Panc1 (cell line): ENCODE measurements around the gene PPP1R9B. TPM values are rescaled to one million over a fixed set of nuclear protein-coding genes. Genes with fewer than 3 reads are reported as not detected.

Experiments used
- ATAC-seq: fragments of 200-7000 bp; cut with Tn5 transposase; 2 replicates; pipeline ENCODE4 v1.9.1; 2020; ENCODE audit warnings: mild to moderate bottlenecking, moderate library complexity
- BruUV-seq: library from RNA; stranded (reverse); fragments of 400-500 nt; replicated peaks from 2 replicates; lab custom pipeline; 2021; lab: Mats Ljungman, UMichigan
- CTCF ChIA-PET: fragments of 300-600 bp; sonication (Branson Sonifier 250); formaldehyde crosslinking; loops from one replicate; lab custom pipeline; 2022; ENCODE audit warnings: antibody characterized with exemption; lab: Charles Lee
- POLR2A ChIA-PET: fragments of 300-600 bp; sonication (Branson Sonifier 250); formaldehyde crosslinking; loops from one replicate; lab custom pipeline; 2022; ENCODE audit warnings: antibody characterized with exemption; lab: Charles Lee
- DNase-seq: peaks from one replicate; pipeline ENCODE4 v3.0.0-alpha.2; 2010; ENCODE audit warnings: low read depth, low spot score
- H3K27ac ChIP-seq: 2 replicates; pipeline ENCODE4 v1.5.1; 2011; ENCODE audit warnings: mild to moderate bottlenecking, low read length, inconsistent platforms
- H3K27me3 ChIP-seq: fragments of 200-500 bp; sonication (Bioruptor generic); 2 replicates; pipeline ENCODE4 v1.6.0; 2014; ENCODE audit warnings: low read length, inconsistent platforms; ENCODE audit not compliant: control insufficient read depth, insufficient read depth
- H3K36me3 ChIP-seq: fragments of 200-500 bp; sonication (Bioruptor generic); 2 replicates; pipeline ENCODE4 v1.5.1; 2014; ENCODE audit warnings: inconsistent platforms, mild to moderate bottlenecking, low read length, moderate library complexity; ENCODE audit not compliant: control insufficient read depth, insufficient read depth
- H3K4me1 ChIP-seq: 2 replicates; pipeline ENCODE4 v1.5.1; 2011; ENCODE audit warnings: inconsistent platforms, mild to moderate bottlenecking, low read length, moderate library complexity; ENCODE audit not compliant: control insufficient read depth, insufficient read depth
- H3K4me3 ChIP-seq, 2 experiments: 2 replicates each; pipeline ENCODE4 v1.5.1; 2011 to 2012; ENCODE audit warnings: low read depth in 2 of 2, low read length in 2 of 2, mild to moderate bottlenecking in 2 of 2, inconsistent platforms in 1 of 2, moderate library complexity in 1 of 2
- H3K9me3 ChIP-seq: fragments of 200-500 bp; sonication (Bioruptor generic); 2 replicates; pipeline ENCODE4 v1.5.1; 2014; ENCODE audit warnings: low read depth, mild to moderate bottlenecking, inconsistent platforms, low read length, moderate library complexity; ENCODE audit not compliant: control insufficient read depth, insufficient read depth
- CTCF ChIP-seq: fragments of 450-650 bp; IDR thresholded peaks from 2 replicates; pipeline ENCODE4 v1.5.1; 2017; ENCODE audit warnings: mild to moderate bottlenecking
- POLR2AphosphoS5 ChIP-seq: IDR thresholded peaks from 2 replicates; pipeline ENCODE4 v1.6.1; 2012; ENCODE audit warnings: mild to moderate bottlenecking, low read depth, low read length, moderate library complexity
- REST ChIP-seq, 2 experiments: IDR thresholded peaks; 2 replicates each; pipeline ENCODE4 v1.6.1; 2011 to 2012; ENCODE audit warnings: low read depth in 2 of 2, control low read depth in 1 of 2, low read length in 1 of 2, mild to moderate bottlenecking in 1 of 2, moderate library complexity in 1 of 2; ENCODE audit not compliant: insufficient read depth in 1 of 2
- SIN3A ChIP-seq: IDR thresholded peaks from 2 replicates; pipeline ENCODE4 v1.6.1; 2012; ENCODE audit warnings: low read depth, mild to moderate bottlenecking, low read length, moderate library complexity, borderline replicate concordance; ENCODE audit not compliant: insufficient read depth
- TCF7L2 ChIP-seq: IDR thresholded peaks from 2 replicates; pipeline ENCODE4 v1.6.1; 2011; ENCODE audit warnings: mild to moderate bottlenecking, low read depth, low read length, inconsistent platforms
- in situ Hi-C: cut with HindIII; loops from 2 replicates; pipeline ENCODE4 v1.10.0; 2016; ENCODE audit warnings: low sequenced_read_pairs, low pct_unique_long_range_greater_than_20kb
- intact Hi-C: fragments of 100-400 bp; cut with micrococcal nuclease; formaldehyde crosslinking; loops from one replicate; pipeline ENCODE4 v1.10.0; 2022; ENCODE audit not compliant: unreplicated experiment
- total RNA-seq: library from RNA; stranded (reverse); gene quantifications from one replicate; pipeline ENCODE4 v1.2.1, GENCODE V29; 2021; ENCODE audit not compliant: unreplicated experiment

The PPP1R9B gene
- total RNA-seq, 1 experiment from 2014 or later = 114 TPM

- TF ChIP-seq REST (IDR thresholded peaks at IDR 0.05; ENCODE audit: insufficient read depth in 1 of 2, low read depth in 2 of 2, low read length in 1 of 2) (no peak), SIN3A (no peak), CTCF (no peak), POLR2AphosphoS5 (no peak), TCF7L2 (no peak)
- no peaks in the 10 kb centered on the region for H3K9me3 ChIP-seq
- peak; percentile 63 for ATAC-seq
- ChIA-PET POLR2A (interaction anchor here (0.7 kb wide), 2 partner anchors 508 to 1080 kb away, joined by 9 to 10 read pairs; no protein-coding TSS in a partner anchor), CTCF (no interaction called here)
- intact Hi-C loops (no loop called here), in situ Hi-C loops (no loop called here)
- no TSS peak for BruUV-seq
- H3K27ac ChIP-seq = no peak overlapping the region
- DNase-seq = no peak
- no peaks in the 10 kb centered on the region for H3K27me3 ChIP-seq
- H3K4me1 ChIP-seq = peaks cover 25% of the 10 kb centered on the region
- no peaks in the 10 kb centered on the region for H3K36me3 ChIP-seq
- H3K4me3 ChIP-seq = no peak overlapping the region
Observed at GRCh38 chr17:50101346-50102163, 48.9 kb downstream of the PPP1R9B start.

- TF ChIP-seq REST (IDR thresholded peaks at IDR 0.05; ENCODE audit: insufficient read depth in 1 of 2, low read depth in 2 of 2, low read length in 1 of 2) (no peak), SIN3A (no peak), TCF7L2 (no peak), POLR2AphosphoS5 (no peak), CTCF (no peak)
- CTCF ChIA-PET = no interaction called here
- DNase-seq (no peak), ATAC-seq (peak; percentile 43)
- Histone ChIP-seq H3K4me1 (peaks cover 28% of the 10 kb centered on the region), H3K4me3 (no peak overlapping the region), H3K27me3 (no peaks in the 10 kb centered on the region), H3K36me3 (no peaks in the 10 kb centered on the region), H3K27ac (no peak overlapping the region), H3K9me3 (no peaks in the 10 kb centered on the region)
- POLR2A ChIA-PET = no interaction called here
- intact Hi-C loops (no loop called here), in situ Hi-C loops (no loop called here)
- no TSS peak for BruUV-seq
Observed at GRCh38 chr17:50100921-50101345, 49.5 kb downstream of the PPP1R9B start.
